SK-N-SH (cell line): Measurements from ENCODE around the gene CPED1. TPM values are rescaled to one million over a fixed set of nuclear protein-coding genes. Genes with fewer than 3 reads are reported as not detected.

Experiments used
- CTCF ChIA-PET: fragments of 300-600, 350-600 bp; formaldehyde crosslinking; extraction: SDS; loops from one replicate; lab custom pipeline; 2021; lab: Yijun Ruan, JAX
- POLR2A ChIA-PET: fragments of 350-600 bp; sonication (Branson Sonifier 250); formaldehyde crosslinking; extraction: SDS; loops from one replicate; lab custom pipeline; 2020; ENCODE audit warnings: antibody characterized with exemption, inconsistent platforms; lab: Yijun Ruan, JAX
- DNase-seq: peaks from one replicate; pipeline ENCODE4 v3.0.0; 2012
- H2AFZ ChIP-seq: fragments of 200-600 bp; sonication (generic); 2 replicates; pipeline ENCODE4 v1.8.1; 2016; ENCODE audit warnings: antibody characterized with exemption, mild to moderate bottlenecking, low read depth
- H3F3A ChIP-seq: fragments of 200-600 bp; sonication (generic); replicated peaks from 2 replicates; pipeline ENCODE3; 2016; ENCODE audit warnings: antibody characterized with exemption, mild to moderate bottlenecking; ENCODE audit not compliant: insufficient read depth
- H3K27ac ChIP-seq, 2 experiments: fragments of 200-500 bp in 1 of 2; fragments of 200-600 bp in 1 of 2; sonication (Bioruptor generic) in 1 of 2; sonication (generic), shearing (Covaris generic) in 1 of 2; 2 replicates each; pipeline versions ENCODE4 v1.5.1 to v1.6.1; 2014 to 2016; ENCODE audit warnings: low read depth in 2 of 2, inconsistent platforms in 1 of 2, low read length in 1 of 2, mild to moderate bottlenecking in 1 of 2, mixed read lengths in 1 of 2
- H3K27me3 ChIP-seq: fragments of 200-600 bp; sonication (generic), shearing (Covaris generic); 2 replicates; pipeline ENCODE4 v1.6.1; 2016; ENCODE audit warnings: mixed run types; ENCODE audit not compliant: insufficient read depth
- H3K36me3 ChIP-seq, 2 experiments: fragments of 200-500 bp in 1 of 2; fragments of 200-600 bp in 1 of 2; sonication (Bioruptor generic) in 1 of 2; sonication (generic) in 1 of 2; replicated peaks in 1 of 2; 2 replicates each; pipeline versions ENCODE3 to v1.5.1; 2014 to 2016; ENCODE audit warnings: low read length in 1 of 2, mild to moderate bottlenecking in 1 of 2; ENCODE audit not compliant: insufficient read depth in 2 of 2, control insufficient read depth in 1 of 2
- H3K4me1 ChIP-seq, 2 experiments: fragments of 200-500 bp in 1 of 2; fragments of 200-600 bp in 1 of 2; sonication (Bioruptor generic) in 1 of 2; sonication (generic), shearing (Covaris generic) in 1 of 2; 2 replicates each; pipeline versions ENCODE4 v1.5.1 to v1.6.1; 2014 to 2016; ENCODE audit warnings: low read depth in 1 of 2, low read length in 1 of 2, mixed run types in 1 of 2; ENCODE audit not compliant: insufficient read depth in 2 of 2, control insufficient read depth in 1 of 2
- H3K4me2 ChIP-seq: fragments of 200-600 bp; sonication (generic), shearing (Covaris generic); 2 replicates; pipeline ENCODE4 v1.6.1; 2017; ENCODE audit warnings: mixed run types
- H3K4me3 ChIP-seq, 2 experiments: fragments of 200-500 bp in 1 of 2; fragments of 200-600 bp in 1 of 2; sonication (Bioruptor generic) in 1 of 2; sonication (generic), shearing (Covaris generic) in 1 of 2; 2 replicates each; pipeline versions ENCODE4 v1.5.1 to v1.8.1; 2014 to 2016; ENCODE audit warnings: low read depth in 2 of 2, inconsistent platforms in 1 of 2, low read length in 1 of 2, mild to moderate bottlenecking in 1 of 2, mixed read lengths in 1 of 2, moderate library complexity in 1 of 2
- H3K79me2 ChIP-seq: fragments of 200-600 bp; sonication (generic); 2 replicates; pipeline ENCODE4 v1.8.1; 2017; ENCODE audit warnings: mild to moderate bottlenecking; ENCODE audit not compliant: insufficient read depth
- H3K9ac ChIP-seq: fragments of 200-600 bp; sonication (generic); 2 replicates; pipeline ENCODE4 v1.6.1; 2017; ENCODE audit warnings: mixed run types
- H3K9me2 ChIP-seq: fragments of 200-600 bp; sonication (generic); 2 replicates; pipeline ENCODE4 v1.6.1; 2017; ENCODE audit warnings: mixed run types
- H3K9me3 ChIP-seq: fragments of 200-600 bp; sonication (generic); 2 replicates; pipeline ENCODE4 v1.6.1; 2017; ENCODE audit warnings: mixed run types, mild to moderate bottlenecking, moderate library complexity
- H4K20me1 ChIP-seq: fragments of 200-600 bp; sonication (generic); 2 replicates; pipeline ENCODE4 v1.6.1; 2017; ENCODE audit warnings: mild to moderate bottlenecking, mixed run types; ENCODE audit not compliant: insufficient read depth
- CHD2 ChIP-seq: fragments of 150-350 bp; IDR thresholded peaks from 2 replicates; pipeline ENCODE4 v1.6.1; 2018; ENCODE audit warnings: low read length; ENCODE audit not compliant: partially characterized antibody
- CTCF ChIP-seq: fragments of 200-600 bp; sonication (generic); IDR thresholded peaks from 2 replicates; pipeline ENCODE4 v1.6.1; 2017; ENCODE audit warnings: antibody characterized with exemption, mild to moderate bottlenecking, moderate library complexity
- EP300 ChIP-seq, 2 experiments: IDR thresholded peaks; 2 replicates each; pipeline versions ENCODE4 v1.4.0 to v1.6.1; 2012; ENCODE audit warnings: borderline replicate concordance in 1 of 2, low read depth in 1 of 2, low read length in 1 of 2
- EZH2phosphoT487 ChIP-seq: fragments of 200-600 bp; sonication (generic); IDR thresholded peaks from 2 replicates; pipeline ENCODE4 v1.6.1; 2017; ENCODE audit warnings: low read depth, mixed run types, mild to moderate bottlenecking, antibody characterized with exemption, moderate library complexity, borderline replicate concordance
- FOXJ3 ChIP-seq: sonication (generic); formaldehyde crosslinking; IDR thresholded peaks from 2 replicates; pipeline ENCODE4 v1.5.1; 2020; ENCODE audit warnings: mild to moderate bottlenecking, missing genetic modification reagents
- FOXM1 ChIP-seq: IDR thresholded peaks from 2 replicates; pipeline ENCODE4 v1.4.0; 2012; ENCODE audit warnings: low read depth, mild to moderate bottlenecking
- GABPA ChIP-seq: IDR thresholded peaks from 2 replicates; pipeline ENCODE4 v1.4.0; 2012; ENCODE audit warnings: low read depth, mild to moderate bottlenecking
- GATA2 ChIP-seq: sonication (generic); formaldehyde crosslinking; IDR thresholded peaks from 2 replicates; pipeline ENCODE4 v1.5.0; 2020; ENCODE audit warnings: mild to moderate bottlenecking, missing genetic modification reagents
- MAX ChIP-seq: IDR thresholded peaks from 2 replicates; pipeline ENCODE4 v1.4.0; 2012; ENCODE audit warnings: low read depth
- MEF2A ChIP-seq: IDR thresholded peaks from 2 replicates; pipeline ENCODE4 v1.4.0; 2012; ENCODE audit warnings: low read depth, borderline replicate concordance
- NFIC ChIP-seq: IDR thresholded peaks from 2 replicates; pipeline ENCODE4 v1.4.0; 2012; ENCODE audit warnings: borderline replicate concordance
- NRF1 ChIP-seq: IDR thresholded peaks from 2 replicates; pipeline ENCODE4 v1.6.1; 2012; ENCODE audit warnings: low read depth, mild to moderate bottlenecking, low read length
- RAD21 ChIP-seq: IDR thresholded peaks from 2 replicates; pipeline ENCODE4 v1.6.1; 2012; ENCODE audit warnings: mild to moderate bottlenecking, low read length
- REST ChIP-seq: IDR thresholded peaks from 2 replicates; pipeline ENCODE4 v1.6.1; 2012; ENCODE audit warnings: mild to moderate bottlenecking, low read depth, low read length, moderate library complexity
- RFX5 ChIP-seq: IDR thresholded peaks from 2 replicates; pipeline ENCODE4 v1.6.1; 2012; ENCODE audit warnings: mild to moderate bottlenecking, improper control_type of control experiment, low read length
- RXRA ChIP-seq: IDR thresholded peaks from 2 replicates; pipeline ENCODE4 v1.4.0; 2012; ENCODE audit warnings: low read depth, mild to moderate bottlenecking, borderline replicate concordance
- SMC3 ChIP-seq: IDR thresholded peaks from 2 replicates; pipeline ENCODE4 v1.6.1; 2012; ENCODE audit warnings: low read depth, low read length, improper control_type of control experiment
- TAF1 ChIP-seq: IDR thresholded peaks from 2 replicates; pipeline ENCODE4 v1.6.1; 2012; ENCODE audit warnings: low read depth, mild to moderate bottlenecking, low read length, moderate library complexity, borderline replicate concordance
- TCF12 ChIP-seq: IDR thresholded peaks from 2 replicates; pipeline ENCODE4 v1.4.0; 2012
- TEAD4 ChIP-seq: IDR thresholded peaks from 2 replicates; pipeline ENCODE4 v1.4.0; 2012; ENCODE audit warnings: mild to moderate bottlenecking, borderline replicate concordance; ENCODE audit not compliant: insufficient read depth
- ZBTB33 ChIP-seq: IDR thresholded peaks from 2 replicates; pipeline ENCODE4 v1.4.0; 2012; ENCODE audit warnings: low read depth, borderline replicate concordance
- WGBS: methylation state at CpG from one replicate; pipeline ENCODE4 v1.1.6; 2017; ENCODE audit warnings: low lambda C conversion rate; 5-methylcytosine and 5-hydroxymethylcytosine counted together
- polyA plus RNA-seq, 3 experiments: library from polyadenylated mRNA; depleted of rRNA; stranded (reverse); fragments of >200 nt; gene quantifications; 2 replicates each; pipeline ENCODE4 v1.2.3, GENCODE V29; 2012

The CPED1 gene
- polyA plus RNA-seq, 1 of the 3 experiments (the other 2 are of a cell fraction) = 4.4 TPM

GRCh38 chr7:121271098-121271497, 282.6 kb downstream of the CPED1 start:
- no peaks in the 10 kb centered on the region for H4K20me1 ChIP-seq
- no peak overlapping the region for H3K4me2 ChIP-seq
- no peaks in the 10 kb centered on the region; a peak in 1 of 4 replicates for H3K4me1 ChIP-seq
- no peaks in the 10 kb centered on the region for H3F3A ChIP-seq
- no peak overlapping the region for H3K27ac ChIP-seq
- H3K9me3 ChIP-seq = no peaks in the 10 kb centered on the region
- no peak for TF ChIP-seq MAX
- TF ChIP-seq CHD2 = no peak
- TF ChIP-seq FOXM1 = no peak
- TF ChIP-seq RAD21 = no peak
- no peak for TF ChIP-seq GATA2 (CRISPR knock-in tag)
- no peak for TF ChIP-seq TEAD4
- 76% methylated on average over 2 of the region's 2 CpGs for WGBS
- no peaks in the 10 kb centered on the region for H3K79me2 ChIP-seq
- ChIA-PET CTCF (interaction anchor here (0.9 to 1.5 kb wide), 2 partner anchors 13 to 95 kb away, joined by 3 read pairs; no protein-coding TSS in a partner anchor), POLR2A (no interaction called here)
- no peak overlapping the region for H2AFZ ChIP-seq
- H3K9me2 ChIP-seq = no peaks in the 10 kb centered on the region
- H3K36me3 ChIP-seq = no peaks in the 10 kb centered on the region
- DNase-seq = no peak
- no peak overlapping the region for H3K4me3 ChIP-seq
- H3K9ac ChIP-seq = no peak overlapping the region
- H3K27me3 ChIP-seq = no peaks in the 10 kb centered on the region

- H3K27me3 ChIP-seq = no peaks in the 10 kb centered on the region
- no peak for DNase-seq
- H3K4me1 ChIP-seq = no peaks in the 10 kb centered on the region; a peak in 1 of 4 replicates
- H2AFZ ChIP-seq = no peak overlapping the region
- H4K20me1 ChIP-seq = no peaks in the 10 kb centered on the region
- no peaks in the 10 kb centered on the region for H3K36me3 ChIP-seq
- H3K27ac ChIP-seq = no peak overlapping the region
- CTCF ChIA-PET = interaction anchor here (0.9 to 1.5 kb wide), 2 partner anchors 14 to 94 kb away, joined by 3 read pairs; no protein-coding TSS in a partner anchor
- no peaks in the 10 kb centered on the region for H3F3A ChIP-seq
- no peaks in the 10 kb centered on the region for H3K79me2 ChIP-seq
- H3K9ac ChIP-seq = no peak overlapping the region
- no peak overlapping the region for H3K4me3 ChIP-seq
- no peaks in the 10 kb centered on the region for H3K9me3 ChIP-seq
- no peaks in the 10 kb centered on the region for H3K9me2 ChIP-seq
- WGBS = 75% methylated on average over 2 of the region's 2 CpGs
- no peak overlapping the region for H3K4me2 ChIP-seq
- POLR2A ChIA-PET = no interaction called here
- no peak for TF ChIP-seq MEF2A
- TF ChIP-seq NFIC = no peak
- no peak for TF ChIP-seq REST
- no peak for TF ChIP-seq ZBTB33
- TF ChIP-seq SMC3 = no peak
- TF ChIP-seq TCF12 = no peak
- no peak for TF ChIP-seq GABPA
- no peak for TF ChIP-seq EZH2phosphoT487
- TF ChIP-seq RAD21 = no peak
- no peak for TF ChIP-seq CHD2
- TF ChIP-seq NRF1 = no peak
- TF ChIP-seq FOXJ3 (CRISPR knock-in tag) = no peak
- TF ChIP-seq MAX = no peak
- TF ChIP-seq RFX5 = no peak
- TF ChIP-seq TAF1 = no peak
- no peak for TF ChIP-seq EP300 (IDR thresholded peaks at IDR 0.05; ENCODE audit: borderline replicate concordance in 1 of 2, low read depth in 1 of 2, low read length in 1 of 2)
- no peak for TF ChIP-seq CTCF
- no peak for TF ChIP-seq RXRA
Observed at GRCh38 chr7:121271916-121272315, 283.4 kb downstream of the CPED1 start.
